ENCODE results near the gene CDC42BPA. TPM values are rescaled to one million over a fixed set of nuclear protein-coding genes. Genes with fewer than 3 reads are reported as not detected.

CDC42BPA gene
- total RNA-seq, 1 experiment from 2014 or later, result 46.4 TPM

GRCh38 chr1:226942392-226942791, 375.9 kb downstream of the CDC42BPA start:
- Histone ChIP-seq H3K4me3 (no peak overlapping the region), H3K36me3 (no peaks in the 10 kb centered on the region), H3K9me3 (replicated peaks) (no peaks in the 10 kb centered on the region), H3K4me1 (replicated peaks) (peaks cover 14% of the 10 kb centered on the region), H3K27ac (no peak overlapping the region), H3K27me3 (replicated peaks) (no peaks in the 10 kb centered on the region)
- no peak for DNase-seq (ENCODE audit: low read depth in 1 of 2, low spot score in 2 of 2)

- Histone ChIP-seq H3K4me1 (replicated peaks) (peaks cover 14% of the 10 kb centered on the region), H3K27ac (no peak overlapping the region), H3K27me3 (replicated peaks) (no peaks in the 10 kb centered on the region), H3K9me3 (replicated peaks) (no peaks in the 10 kb centered on the region), H3K36me3 (no peaks in the 10 kb centered on the region), H3K4me3 (peak overlapping the region; percentile 54)
- no peak for DNase-seq (ENCODE audit: low read depth in 1 of 2, low spot score in 2 of 2)
These were observed 377.6 kb downstream of the CDC42BPA start for GRCh38 chr1:226940806-226941067.

GRCh38 chr1:226940029-226940805, 378.1 kb downstream of the CDC42BPA start, which contains the start of gene COQ8A:
COQ8A (plus strand) TSS chr1:226940294; CDS start chr1:226961386, 21,092 bp downstream.
- no peaks in the 10 kb centered on the region for H3K27me3 ChIP-seq (replicated peaks)
- peaks cover 14% of the 10 kb centered on the region for H3K4me1 ChIP-seq (replicated peaks)
- H3K9me3 ChIP-seq (replicated peaks), result no peaks in the 10 kb centered on the region
- H3K27ac ChIP-seq, result peak within 1 kb of the TSS; percentile 81
- H3K4me3 ChIP-seq, result peak within 1 kb of the TSS; percentile 54
- DNase-seq (ENCODE audit: low read depth in 1 of 2, low spot score in 2 of 2), result peak; percentile 99
- no peaks in the 10 kb centered on the region for H3K36me3 ChIP-seq

Other genes starting within 250 kb of the CDC42BPA start
- gene ZNF678, start 245.1 kb upstream of the CDC42BPA start, total RNA-seq (2014; rRNA removed; shearing (Covaris generic)), result 7.6 and 34.2 TPM in 2 replicates

Measured in SJSA1 (cell line).